Cardiac septum (tissue), 1 donor: Measurements from ENCODE around the gene C18orf54. TPM values are rescaled to one million over a fixed set of nuclear protein-coding genes. Genes with fewer than 3 reads are reported as not detected.

Experiments used
- total RNA-seq: library from RNA; stranded (reverse); fragmentation: NEBNext Ultra II Directional; extraction: Animal tissue kit (Norgen Biotek cat#: 25700); gene quantifications from one replicate; pipeline ENCODE4 v1.2.1, GENCODE V29; 2021
- donor health status: DM: no; HTN: no; CAD: no.

Gene C18orf54
- total RNA-seq, 1 donor from 2014 or later, result 1.4 TPM

Other genes starting within 250 kb of the C18orf54 start
- gene MBD2, start 133.2 kb upstream of the C18orf54 start, total RNA-seq, result 33.4 TPM
- gene POLI, start 88.4 kb upstream of the C18orf54 start, total RNA-seq, result 22.4 TPM
- gene STARD6, start within 50 bp of the C18orf54 start, total RNA-seq, result not detected
- gene DYNAP, start 233.3 kb downstream of the C18orf54 start, total RNA-seq, result not detected